Stimulated activated CD8-positive, alpha-beta memory T cell treated with anti-CD3 and anti-CD28 coated beads, Interleukin-12 subunit alpha, Interleukin-12 subunit beta, amount 100 ng/mL, for 4 hours (primary cell): ENCODE results near the gene ADCY3.

Experiments
- DNase-seq: peaks from one replicate; pipeline ENCODE4 v3.0.0-alpha.2; 2020; ENCODE audit warnings: low read depth

The ADCY3 gene

GRCh38 chr2:24925815-24926214 lies 5.8 kb upstream of the ADCY3 start:
- no peak for DNase-seq

GRCh38 chr2:24924732-24925131 lies 4.7 kb upstream of the ADCY3 start:
- no peak for DNase-seq

DNA sequence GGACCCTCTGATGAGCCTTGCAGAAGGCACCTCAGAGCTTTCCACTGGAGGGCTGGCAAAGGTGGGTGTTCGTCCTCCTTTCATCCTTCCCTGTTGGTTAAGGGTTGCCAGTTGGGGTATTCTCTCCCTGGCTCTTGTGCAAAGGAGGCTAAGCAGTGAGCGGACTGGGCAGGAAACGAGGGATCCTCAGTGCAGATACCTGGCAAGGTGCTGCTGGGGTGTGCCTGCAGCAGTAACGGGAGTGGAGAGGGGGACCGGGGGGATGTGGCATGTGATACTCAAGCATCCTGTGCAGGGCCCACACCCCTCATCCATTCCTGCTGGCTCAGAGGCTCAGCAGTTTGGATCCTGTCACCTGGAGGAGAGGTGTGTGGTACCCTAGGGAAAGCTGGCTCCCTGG lies 4.2 kb upstream of the ADCY3 start:
- DNase-seq, result no peak

DNA sequence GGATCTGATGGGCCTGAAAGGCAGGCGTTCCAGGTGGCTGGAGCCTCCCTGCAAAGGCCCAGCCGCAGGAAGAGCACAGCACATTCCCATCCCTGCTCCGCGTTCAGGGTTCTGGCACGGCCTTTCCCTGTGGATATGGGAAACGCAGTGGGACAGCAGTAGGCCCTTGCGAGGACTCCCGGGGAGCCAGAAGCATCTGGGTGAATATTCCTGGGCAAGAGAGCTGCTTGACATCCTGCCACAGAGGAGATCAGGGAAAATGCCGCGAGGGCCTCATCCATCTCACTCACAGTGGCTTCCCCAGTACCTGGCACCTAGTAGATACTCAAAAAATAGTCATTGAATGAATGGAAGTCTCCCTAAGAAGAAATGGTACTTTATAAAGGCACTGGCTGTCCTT lies 3.1 kb upstream of the ADCY3 start:
- DNase-seq, result no peak

DNA sequence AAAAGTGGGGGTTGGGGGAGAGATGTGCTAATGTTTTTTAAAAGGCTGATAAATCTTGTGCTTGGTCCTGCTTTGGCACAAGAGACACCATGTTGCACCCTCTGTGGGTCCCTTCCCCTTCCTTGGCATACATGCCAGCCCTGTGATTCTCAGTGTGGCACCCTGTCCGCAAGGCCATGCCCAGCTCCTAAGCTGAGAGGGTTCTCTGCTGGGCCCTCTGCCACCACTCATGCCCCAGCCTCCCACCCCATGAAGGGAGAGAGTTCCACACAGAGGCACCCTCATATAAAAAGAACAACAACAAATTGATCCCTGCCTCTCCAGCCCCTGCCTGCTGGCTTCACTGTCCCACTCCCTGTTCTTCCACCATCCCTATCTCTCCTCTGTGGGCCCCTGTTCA lies 2.5 kb upstream of the ADCY3 start:
- no peak for DNase-seq

GRCh38 chr2:24920809-24921441 lies 888 bp upstream of the ADCY3 start:
- no peak for DNase-seq

- peak; percentile 6 for DNase-seq
Measured at GRCh38 chr2:24919506-24920097, 435 bp downstream of the ADCY3 start.

- DNase-seq, result peak; percentile 35
Measured at GRCh38 chr2:24919037-24919505, 966 bp downstream of the ADCY3 start.

- no peak for DNase-seq
Measured at GRCh38 chr2:24918326-24919036, 1.6 kb downstream of the ADCY3 start.

DNA sequence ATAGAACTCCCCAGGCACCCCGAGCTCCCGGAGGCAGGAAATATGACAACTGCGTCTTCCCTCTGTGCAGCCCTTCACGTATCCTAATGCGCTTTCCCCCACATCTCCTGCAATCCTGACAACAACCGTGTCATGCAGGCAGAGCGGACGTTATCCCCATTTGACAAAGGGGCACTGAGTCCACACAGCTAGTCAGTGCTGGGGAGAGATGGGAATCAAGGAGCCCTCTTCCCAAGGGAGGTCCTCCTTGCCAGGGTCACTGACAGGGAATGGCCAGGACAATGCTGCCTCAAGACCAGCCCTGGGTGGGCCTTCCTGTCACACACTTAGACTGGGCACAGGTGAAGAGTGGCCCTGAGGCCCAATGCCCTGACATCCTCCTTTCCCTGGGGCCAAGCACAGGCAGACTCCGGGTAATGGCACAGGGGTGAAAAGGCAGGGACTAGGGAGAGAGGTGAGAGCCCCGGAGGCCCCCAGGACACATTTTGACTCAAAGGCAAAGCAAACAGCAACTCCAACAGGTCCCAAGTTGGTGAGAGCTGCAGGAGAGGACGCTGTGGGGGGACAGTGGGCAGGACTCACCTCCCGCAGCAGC lies 2.2 kb downstream of the ADCY3 start:
- no peak for DNase-seq

GRCh38 chr2:24917086-24917485 lies 3.0 kb downstream of the ADCY3 start:
- DNase-seq, result peak; percentile 13

GRCh38 chr2:24915796-24916195 lies 4.2 kb downstream of the ADCY3 start:
- no peak for DNase-seq

- DNase-seq, result no peak
Measured at GRCh38 chr2:24915175-24915574, 4.9 kb downstream of the ADCY3 start.

DNA sequence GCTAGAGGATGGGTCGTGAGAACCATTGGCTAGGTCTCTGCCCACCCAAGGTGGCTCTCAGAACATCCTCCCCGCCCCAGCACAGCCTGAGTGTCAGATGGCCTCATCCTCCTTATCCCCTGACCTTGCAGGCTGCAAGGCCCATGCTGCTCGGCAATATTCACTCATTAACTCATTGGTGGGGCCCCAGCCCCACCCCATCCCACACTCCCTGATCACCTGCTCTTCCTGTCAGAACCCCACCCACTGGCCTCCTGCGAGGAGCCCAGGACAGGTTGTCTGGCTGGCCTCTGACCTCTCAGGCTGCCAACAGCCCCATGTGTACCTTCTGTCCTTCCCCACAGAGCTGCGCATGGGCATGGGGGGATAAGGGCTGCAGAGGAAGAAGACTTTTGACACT lies 5.3 kb downstream of the ADCY3 start:
- no peak for DNase-seq

- no peak for DNase-seq
Measured at GRCh38 chr2:24913911-24914310, 6.1 kb downstream of the ADCY3 start.

DNA sequence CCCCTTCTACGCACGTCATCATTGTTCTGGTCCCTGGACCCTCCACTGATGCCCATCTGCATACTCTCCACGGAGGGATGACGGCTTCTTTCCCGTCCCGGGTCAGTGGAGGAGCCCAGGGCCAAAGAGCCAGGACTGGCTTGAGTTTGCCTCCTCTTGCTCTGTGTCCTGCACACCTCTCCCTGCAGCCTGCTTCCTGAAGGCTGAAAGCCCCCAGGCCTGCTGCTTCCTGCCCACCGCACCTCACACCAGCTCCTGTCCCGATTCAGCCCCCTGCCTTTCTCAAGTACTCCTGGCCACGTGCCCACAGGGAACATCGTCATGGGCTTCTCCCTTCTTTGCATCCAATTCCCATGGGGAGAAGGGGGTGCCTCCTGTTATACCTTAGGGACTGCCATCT lies 7.1 kb downstream of the ADCY3 start:
- DNase-seq, result no peak

GRCh38 chr2:24912523-24912922 lies 7.5 kb downstream of the ADCY3 start:
- DNase-seq, result no peak

- DNase-seq, result no peak
Measured at GRCh38 chr2:24910245-24910644, 9.8 kb downstream of the ADCY3 start.

- DNase-seq, result no peak
Measured at GRCh38 chr2:24909555-24910177, 10.4 kb downstream of the ADCY3 start.

DNA sequence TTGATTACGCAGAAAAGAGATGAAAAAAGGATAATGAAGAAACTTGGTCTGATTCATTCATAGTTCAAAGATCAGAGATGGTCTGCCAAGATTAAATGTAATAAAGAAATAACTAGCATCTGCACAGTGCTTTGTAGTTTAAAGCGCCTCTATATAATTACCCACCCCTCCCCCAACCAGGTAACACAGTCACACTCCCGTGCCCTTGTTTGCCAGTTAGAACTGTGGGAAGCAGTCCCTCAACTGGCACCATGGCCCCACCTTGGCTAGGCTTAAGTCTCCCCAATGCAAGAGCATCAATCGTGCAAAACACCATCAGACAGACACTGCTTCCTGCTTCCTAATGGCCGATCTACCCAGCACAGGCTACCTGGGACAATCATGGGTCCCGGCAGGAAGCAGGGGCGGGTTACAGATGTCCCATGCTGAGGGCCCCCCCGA lies 11.6 kb downstream of the ADCY3 start:
- DNase-seq, result no peak

DNA sequence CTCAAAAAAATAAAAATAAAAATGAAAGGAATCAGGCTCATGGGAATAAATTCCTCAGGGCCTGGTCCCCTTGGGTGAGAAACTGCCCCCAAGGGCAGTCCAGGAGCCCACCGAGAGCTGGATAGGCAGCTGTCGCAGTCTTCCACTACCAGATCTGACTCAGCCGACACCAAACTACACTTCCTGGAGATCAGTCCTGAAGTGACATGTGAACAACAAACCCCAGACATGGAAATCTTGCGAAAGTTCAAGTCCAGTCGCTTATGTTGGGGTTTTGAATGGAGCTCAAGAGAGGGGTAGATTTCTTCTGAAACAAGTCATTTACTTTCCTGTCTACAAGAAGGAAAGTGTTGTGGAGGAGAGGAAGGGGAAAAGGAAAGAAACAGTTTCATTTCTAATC lies 12.9 kb downstream of the ADCY3 start:
- DNase-seq, result no peak

GRCh38 chr2:24906466-24906865 lies 13.6 kb downstream of the ADCY3 start:
- no peak for DNase-seq
